ENCODE results near the gene RSPO3. TPM values are rescaled to one million over a fixed set of nuclear protein-coding genes. Genes with fewer than 3 reads are reported as not detected.
"Not testable (repeated sequence)": the region's sequence is repeated elsewhere in the genome, so short reads cannot be mapped to it uniquely, and the experiment has no call there.

The RSPO3 gene
- total and polyA plus RNA-seq, 2 of the 13 experiments (the other 11 are each of a cell fraction or from before 2014, with no cell fraction given) = not detected

- no peak for TF ChIP-seq EZH2 (conservative IDR thresholded peaks at IDR 0.05; ENCODE audit: low read depth, low read length)
- TF ChIP-seq ZSCAN9 (CRISPR knock-in tag; IDR thresholded peaks at IDR 0.05; ENCODE audit: borderline replicate concordance) = no peak
- no peak for TF ChIP-seq ZBTB4 (CRISPR knock-in tag; IDR thresholded peaks at IDR 0.05; ENCODE audit: borderline replicate concordance)
- TF ChIP-seq, protein P1, sequence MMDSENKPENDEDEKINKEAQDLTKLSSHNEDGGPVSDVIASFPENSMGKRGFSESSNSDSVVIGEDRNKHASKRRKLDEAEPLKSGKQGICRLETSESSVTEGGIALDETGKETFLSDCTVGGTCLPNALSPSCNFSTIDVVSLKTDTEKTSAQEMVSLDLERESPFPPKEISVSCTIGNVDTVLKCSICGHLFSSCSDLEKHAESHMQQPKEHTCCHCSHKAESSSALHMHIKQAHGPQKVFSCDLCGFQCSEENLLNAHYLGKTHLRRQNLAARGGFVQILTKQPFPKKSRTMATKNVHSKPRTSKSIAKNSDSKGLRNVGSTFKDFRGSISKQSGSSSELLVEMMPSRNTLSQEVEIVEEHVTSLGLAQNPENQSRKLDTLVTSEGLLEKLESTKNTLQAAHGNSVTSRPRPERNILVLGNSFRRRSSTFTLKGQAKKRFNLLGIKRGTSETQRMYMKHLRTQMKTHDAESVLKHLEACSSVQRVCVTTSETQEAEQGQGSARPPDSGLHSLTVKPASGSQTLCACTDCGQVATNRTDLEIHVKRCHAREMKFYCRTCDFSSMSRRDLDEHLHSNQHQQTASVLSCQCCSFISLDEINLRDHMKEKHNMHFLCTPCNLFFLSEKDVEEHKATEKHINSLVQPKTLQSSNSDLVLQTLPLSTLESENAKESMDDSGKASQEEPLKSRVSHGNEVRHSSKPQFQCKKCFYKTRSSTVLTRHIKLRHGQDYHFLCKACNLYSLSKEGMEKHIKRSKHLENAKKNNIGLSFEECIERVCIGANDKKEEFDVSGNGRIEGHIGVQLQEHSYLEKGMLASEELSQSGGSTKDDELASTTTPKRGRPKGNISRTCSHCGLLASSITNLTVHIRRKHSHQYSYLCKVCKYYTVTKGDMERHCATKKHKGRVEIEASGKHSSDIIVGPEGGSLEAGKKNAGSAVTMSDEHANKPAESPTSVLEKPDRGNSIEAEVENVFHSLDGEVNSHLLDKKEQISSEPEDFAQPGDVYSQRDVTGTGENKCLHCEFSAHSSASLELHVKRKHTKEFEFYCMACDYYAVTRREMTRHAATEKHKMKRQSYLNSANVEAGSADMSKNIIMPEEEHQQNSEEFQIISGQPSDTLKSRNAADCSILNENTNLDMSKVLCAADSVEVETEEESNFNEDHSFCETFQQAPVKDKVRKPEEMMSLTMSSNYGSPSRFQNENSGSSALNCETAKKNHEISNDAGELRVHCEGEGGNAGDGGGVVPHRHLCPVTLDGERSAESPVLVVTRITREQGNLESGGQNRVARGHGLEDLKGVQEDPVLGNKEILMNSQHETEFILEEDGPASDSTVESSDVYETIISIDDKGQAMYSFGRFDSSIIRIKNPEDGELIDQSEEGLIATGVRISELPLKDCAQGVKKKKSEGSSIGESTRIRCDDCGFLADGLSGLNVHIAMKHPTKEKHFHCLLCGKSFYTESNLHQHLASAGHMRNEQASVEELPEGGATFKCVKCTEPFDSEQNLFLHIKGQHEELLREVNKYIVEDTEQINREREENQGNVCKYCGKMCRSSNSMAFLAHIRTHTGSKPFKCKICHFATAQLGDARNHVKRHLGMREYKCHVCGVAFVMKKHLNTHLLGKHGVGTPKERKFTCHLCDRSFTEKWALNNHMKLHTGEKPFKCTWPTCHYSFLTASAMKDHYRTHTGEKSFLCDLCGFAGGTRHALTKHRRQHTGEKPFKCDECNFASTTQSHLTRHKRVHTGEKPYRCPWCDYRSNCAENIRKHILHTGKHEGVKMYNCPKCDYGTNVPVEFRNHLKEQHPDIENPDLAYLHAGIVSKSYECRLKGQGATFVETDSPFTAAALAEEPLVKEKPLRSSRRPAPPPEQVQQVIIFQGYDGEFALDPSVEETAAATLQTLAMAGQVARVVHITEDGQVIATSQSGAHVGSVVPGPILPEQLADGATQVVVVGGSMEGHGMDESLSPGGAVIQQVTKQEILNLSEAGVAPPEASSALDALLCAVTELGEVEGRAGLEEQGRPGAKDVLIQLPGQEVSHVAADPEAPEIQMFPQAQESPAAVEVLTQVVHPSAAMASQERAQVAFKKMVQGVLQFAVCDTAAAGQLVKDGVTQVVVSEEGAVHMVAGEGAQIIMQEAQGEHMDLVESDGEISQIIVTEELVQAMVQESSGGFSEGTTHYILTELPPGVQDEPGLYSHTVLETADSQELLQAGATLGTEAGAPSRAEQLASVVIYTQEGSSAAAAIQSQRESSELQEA (CRISPR knock-in tag; IDR thresholded peaks at IDR 0.05; ENCODE audit: not compliant biosample characterization) = no peak
- TF ChIP-seq ZBED4 (CRISPR knock-in tag; IDR thresholded peaks at IDR 0.05; ENCODE audit: borderline replicate concordance) = no peak
- no peak for TF ChIP-seq ZNF724P (CRISPR knock-in tag; IDR thresholded peaks at IDR 0.05; ENCODE audit: borderline replicate concordance)
These were observed 22.3 kb upstream of the RSPO3 start (continued) for GRCh38 chr6:127096167-127096566.

DNA sequence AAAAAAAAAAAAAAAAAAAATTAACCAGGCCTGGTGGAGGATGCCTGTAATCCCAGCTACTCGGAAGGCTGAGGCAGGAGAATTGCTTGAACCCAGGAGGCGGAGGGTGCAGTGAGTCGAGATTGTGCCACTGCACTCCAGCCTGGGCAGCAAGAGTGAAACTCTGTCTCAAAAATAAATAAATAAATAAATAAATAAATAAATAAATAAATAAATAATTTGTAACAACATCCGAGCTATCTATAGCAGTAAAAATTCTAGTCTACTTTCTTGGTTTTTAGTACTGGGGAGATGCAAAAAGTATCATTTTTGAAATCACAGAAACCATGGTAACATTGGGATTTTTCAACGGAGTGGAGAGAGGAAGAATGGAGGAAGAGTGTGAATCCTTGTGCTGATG, 21.0 kb upstream of the RSPO3 start:
- 23% methylated on average over 5 of the region's 5 CpGs for WGBS (ENCODE audit: low lambda C conversion rate)
- POLR2A ChIA-PET; H3K36me3 ChIP-seq (replicated peaks in 1 of 2; ENCODE audit: control insufficient read depth in 1 of 2, insufficient read depth in 2 of 2, low read length in 2 of 2); H2AFZ ChIP-seq (ENCODE audit: low read length); H3K4me1 ChIP-seq (ENCODE audit: insufficient read depth, low read length); FAIRE-seq; DNase-seq (ENCODE audit: low spot score); ATAC-seq; H3K4me3 ChIP-seq (replicated peaks in 1 of 3; ENCODE audit: insufficient read depth in 1 of 3, low read depth in 2 of 3, low read length in 3 of 3); H4K20me1 ChIP-seq (ENCODE audit: insufficient read depth, low read length); in situ Hi-C loops (cut with HindIII; ENCODE audit: extremely low pct_ligation_motif_present, low pct_unique_long_range_greater_than_20kb); H3K79me2 ChIP-seq (ENCODE audit: insufficient read depth, low read length); CTCF ChIA-PET (ENCODE audit: low intra/inter-chr PET ratio, low total read pairs); H3K27me3 ChIP-seq (ENCODE audit: control insufficient read depth in 1 of 2, insufficient read depth in 2 of 2, low read length in 2 of 2); H3K9ac ChIP-seq (ENCODE audit: insufficient read depth, low read depth, low read length); H3K9me3 ChIP-seq (ENCODE audit: low read length); BruUV-seq (replicated peaks); H3K4me2 ChIP-seq (ENCODE audit: low read depth, low read length); H3K27ac ChIP-seq (ENCODE audit: extremely low read length, insufficient read depth, low read length); intact Hi-C loops (cut with micrococcal nuclease; ENCODE audit: unreplicated experiment): not testable (repeated sequence)

Measured in HepG2 (cell line).